Measurements from ENCODE around the gene FGF6. TPM values are rescaled to one million over a fixed set of nuclear protein-coding genes. Genes with fewer than 3 reads are reported as not detected.

Gene FGF6
- total RNA-seq, 1 donor from 2014 or later: not detected

GRCh38 chr12:4434301-4434700 lies 11.3 kb downstream of the FGF6 start:
- H3K9me3 Mint-ChIP-seq (ENCODE audit: unreplicated experiment): peaks cover 5% of the 10 kb centered on the region
- Histone ChIP-seq H2AFZ (ENCODE audit: low read depth, low read length) (no peak overlapping the region), H3K4me3 (ENCODE audit: insufficient read depth, low read depth, low read length) (no peak overlapping the region), H3K79me2 (ENCODE audit: insufficient read depth, low read length) (no peaks in the 10 kb centered on the region), H3K4me1 (ENCODE audit: insufficient read depth, low read length) (no peaks in the 10 kb centered on the region), H3K4me2 (ENCODE audit: low read length) (no peak overlapping the region), H3K27ac (ENCODE audit: low read depth, low read length) (no peak overlapping the region), H3K9ac (ENCODE audit: low read length) (no peak overlapping the region), H4K20me1 (ENCODE audit: insufficient read depth, low read length) (no peaks in the 10 kb centered on the region), H3K27me3 (ENCODE audit: insufficient read depth, low read length) (no peaks in the 10 kb centered on the region), H3K9me3 (ENCODE audit: insufficient read depth, low read depth, low read length) (no peaks in the 10 kb centered on the region), H3K36me3 (ENCODE audit: insufficient read depth, low read length) (no peaks in the 10 kb centered on the region)
- FAIRE-seq: no peak
- no peak for DNase-seq (ENCODE audit: low read depth)
- no peak overlapping the region for H3K4me3 Mint-ChIP-seq (ENCODE audit: unreplicated experiment)
- no peaks in the 10 kb centered on the region for H3K36me3 Mint-ChIP-seq (ENCODE audit: low read depth, unreplicated experiment)
- H3K4me1 Mint-ChIP-seq (ENCODE audit: low read depth, unreplicated experiment): no peaks in the 10 kb centered on the region
- TF ChIP-seq CTCF (IDR thresholded peaks at IDR 0.05; ENCODE audit: insufficient read depth, low read depth, low read length): no peak
- TF ChIP-seq EZH2 (IDR thresholded peaks at IDR 0.05; ENCODE audit: insufficient read depth, low read length): no peak
- H3K27ac Mint-ChIP-seq (ENCODE audit: unreplicated experiment): no peak overlapping the region
- peaks cover 25% of the 10 kb centered on the region for H3K27me3 Mint-ChIP-seq (ENCODE audit: low read depth, unreplicated experiment)

- H3K36me3 Mint-ChIP-seq (ENCODE audit: low read depth, unreplicated experiment): no peaks in the 10 kb centered on the region
- DNase-seq (ENCODE audit: low read depth) (no peak), FAIRE-seq (no peak)
- Histone ChIP-seq H4K20me1 (ENCODE audit: insufficient read depth, low read length) (no peaks in the 10 kb centered on the region), H3K27ac (ENCODE audit: low read depth, low read length) (no peak overlapping the region), H3K79me2 (ENCODE audit: insufficient read depth, low read length) (no peaks in the 10 kb centered on the region), H3K9ac (ENCODE audit: low read length) (no peak overlapping the region), H3K36me3 (ENCODE audit: insufficient read depth, low read length) (no peaks in the 10 kb centered on the region), H3K4me3 (ENCODE audit: insufficient read depth, low read depth, low read length) (no peak overlapping the region), H2AFZ (ENCODE audit: low read depth, low read length) (no peak overlapping the region), H3K27me3 (ENCODE audit: insufficient read depth, low read length) (no peaks in the 10 kb centered on the region), H3K4me2 (ENCODE audit: low read length) (no peak overlapping the region), H3K9me3 (ENCODE audit: insufficient read depth, low read depth, low read length) (no peaks in the 10 kb centered on the region), H3K4me1 (ENCODE audit: insufficient read depth, low read length) (no peaks in the 10 kb centered on the region)
- peaks cover 25% of the 10 kb centered on the region for H3K27me3 Mint-ChIP-seq (ENCODE audit: low read depth, unreplicated experiment)
- peaks cover 5% of the 10 kb centered on the region for H3K9me3 Mint-ChIP-seq (ENCODE audit: unreplicated experiment)
- no peak for TF ChIP-seq EZH2 (IDR thresholded peaks at IDR 0.05; ENCODE audit: insufficient read depth, low read length)
- no peaks in the 10 kb centered on the region for H3K4me1 Mint-ChIP-seq (ENCODE audit: low read depth, unreplicated experiment)
- H3K4me3 Mint-ChIP-seq (ENCODE audit: unreplicated experiment): no peak overlapping the region
- H3K27ac Mint-ChIP-seq (ENCODE audit: unreplicated experiment): no peak overlapping the region
These were observed 11.9 kb downstream of the FGF6 start for GRCh38 chr12:4433745-4434058.

- Histone ChIP-seq H2AFZ (ENCODE audit: low read depth, low read length) (no peak overlapping the region), H3K27me3 (ENCODE audit: insufficient read depth, low read length) (no peaks in the 10 kb centered on the region), H3K27ac (ENCODE audit: low read depth, low read length) (no peak overlapping the region), H3K4me3 (ENCODE audit: insufficient read depth, low read depth, low read length) (no peak overlapping the region), H3K4me1 (ENCODE audit: insufficient read depth, low read length) (no peaks in the 10 kb centered on the region), H4K20me1 (ENCODE audit: insufficient read depth, low read length) (no peaks in the 10 kb centered on the region), H3K4me2 (ENCODE audit: low read length) (no peak overlapping the region), H3K9me3 (ENCODE audit: insufficient read depth, low read depth, low read length) (no peaks in the 10 kb centered on the region), H3K79me2 (ENCODE audit: insufficient read depth, low read length) (no peaks in the 10 kb centered on the region), H3K36me3 (ENCODE audit: insufficient read depth, low read length) (no peaks in the 10 kb centered on the region), H3K9ac (ENCODE audit: low read length) (no peak overlapping the region)
- Mint-ChIP-seq H3K4me1 (ENCODE audit: low read depth, unreplicated experiment) (no peaks in the 10 kb centered on the region), H3K27me3 (ENCODE audit: low read depth, unreplicated experiment) (peaks cover 25% of the 10 kb centered on the region), H3K9me3 (ENCODE audit: unreplicated experiment) (peaks cover 8% of the 10 kb centered on the region), H3K27ac (ENCODE audit: unreplicated experiment) (no peak overlapping the region), H3K4me3 (ENCODE audit: unreplicated experiment) (no peak overlapping the region), H3K36me3 (ENCODE audit: low read depth, unreplicated experiment) (no peaks in the 10 kb centered on the region)
- TF ChIP-seq EZH2 (IDR thresholded peaks at IDR 0.05; ENCODE audit: insufficient read depth, low read length) (no peak), CTCF (IDR thresholded peaks at IDR 0.05; ENCODE audit: insufficient read depth, low read depth, low read length) (no peak)
- no peak for FAIRE-seq
- DNase-seq (ENCODE audit: low read depth): no peak
These were observed 12.5 kb downstream of the FGF6 start for GRCh38 chr12:4432878-4433744.
